Pancreas (tissue), 10 donors: ENCODE results near the gene PLD6. TPM values are rescaled to one million over a fixed set of nuclear protein-coding genes. Genes with fewer than 3 reads are reported as not detected.
A peak's percentile ranks its signal among the peaks of the same experiment; 100 is the strongest.

Experiments
- ATAC-seq, 4 donors: fragments of 200-7000 bp; cut with Tn5 transposase; one replicate each; pipeline versions ENCODE4 v1.8.0 to v1.9.1; 2020; ENCODE audit warnings: mild to moderate bottlenecking in 4 of 4, moderate library complexity in 4 of 4
- DNase-seq, 6 donors: peaks; one replicate each; pipeline ENCODE4 v3.0.0-alpha.2; 2020
- FAIRE-seq: peaks from 2 replicates; lab custom pipeline; 2012; peaks lifted over from hg19 to GRCh38; lab: Jason Lieb, UNC
- H3K27ac ChIP-seq, 4 donors: fragments of 200-600 bp; sonication (generic); 1 replicate in 3 of 4; 2 replicates in 1 of 4; pipeline versions ENCODE4 v1.5.0 to v1.8.0; 2020
- H3K27me3 ChIP-seq, 4 donors: fragments of 200-600 bp; one replicate each; pipeline ENCODE4 v1.8.0; 2021
- H3K36me3 ChIP-seq, 3 donors: fragments of 200-600 bp; sonication (generic) in 1 of 3; one replicate each; pipeline versions ENCODE4 v1.5.0 to v1.8.0; 2020 to 2021
- H3K4me1 ChIP-seq, 3 donors: fragments of 200-600 bp; one replicate each; pipeline ENCODE4 v1.8.0; 2021
- H3K4me3 ChIP-seq, 4 donors: fragments of 200-600 bp; sonication (generic) in 2 of 4; one replicate each; pipeline versions ENCODE4 v1.5.0 to v1.8.0; 2020 to 2021
- H3K9me3 ChIP-seq, 4 donors: fragments of 200-600 bp; one replicate each; pipeline ENCODE4 v1.8.0; 2021
- WGBS, 2 donors: extraction: QIAGEN DNeasy Blood & Tissue Kit; methylation state at CpG; one replicate each; pipeline ENCODE4 v1.1.7; 2013; 5-methylcytosine and 5-hydroxymethylcytosine counted together
- intact Hi-C, 3 donors: fragments of 100-400 bp; cut with DNase I; formaldehyde crosslinking; loops; one replicate each; pipeline versions ENCODE4 v1.11.1 to v1.14.2; 2022
- polyA plus RNA-seq, 2 donors: library from polyadenylated mRNA; stranded (reverse); fragments of 200-250 nt; gene quantifications; one replicate each; pipeline ENCODE4 v1.2.3, GENCODE V29; 2013
- total RNA-seq, 6 donors: library from RNA; stranded (reverse); fragmentation: NEBNext Ultra II Directional in 4 of 6; extraction: Animal tissue kit (Norgen Biotek cat#: 25700) in 4 of 6; gene quantifications; one replicate each; pipeline versions ENCODE4 v1.2.1 to v1.2.4, GENCODE V29; 2021 to 2023
- TF ChIP-seq, protein P1 (sequence below), 4 donors: fragments of 200-600 bp; sonication (generic) in 3 of 4; IDR thresholded peaks; one replicate each; pipeline versions ENCODE4 v1.5.0 to v1.8.0; 2021; ENCODE audit warnings: antibody characterized with exemption in 4 of 4
- donor health status: healthy with polysubstance abuse.
- donor health status: DM: no; HTN: no; CAD: no; lungs with moderate emphysema.
- donor health status: DM: no; HTN: no; CAD: no.
- donor health status: control.
- donor health status: control.
- donor health status: Bipolar disorder and iron deficiency.
- donor health status: DM: yes; HTN: yes; CAD: no.
- donor health status: DM: no; HTN: no; CAD: no.
- donor health status: DM: no; HTN: no; CAD: no.
- donor health status: DM: yes; HTN: yes; CAD: no.

The PLD6 gene
- total and polyA plus RNA-seq, 8 donors, result 1.5 to 3.4 (median 2.4) TPM

DNA sequence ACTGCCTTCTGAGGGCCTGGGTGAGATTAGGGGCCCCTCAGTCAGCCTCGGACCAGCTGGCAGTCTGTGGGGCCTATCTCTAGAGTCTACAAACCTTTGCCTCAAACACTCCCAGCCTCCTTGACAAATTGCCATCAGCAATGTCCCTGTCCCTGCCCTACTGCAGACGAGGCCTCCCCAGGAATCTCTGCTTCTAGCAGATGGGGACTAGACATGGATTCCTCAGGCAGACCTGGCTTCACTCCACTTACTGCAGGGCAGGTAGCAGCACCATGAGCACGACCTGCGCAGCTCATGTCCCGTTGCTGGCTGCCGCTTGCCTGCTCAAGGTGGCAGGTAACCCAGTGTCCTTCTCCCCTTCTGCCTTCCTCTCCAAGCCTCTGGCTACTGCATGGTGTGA lies 49.1 kb downstream of the PLD6 start:
- TF ChIP-seq, protein P1, sequence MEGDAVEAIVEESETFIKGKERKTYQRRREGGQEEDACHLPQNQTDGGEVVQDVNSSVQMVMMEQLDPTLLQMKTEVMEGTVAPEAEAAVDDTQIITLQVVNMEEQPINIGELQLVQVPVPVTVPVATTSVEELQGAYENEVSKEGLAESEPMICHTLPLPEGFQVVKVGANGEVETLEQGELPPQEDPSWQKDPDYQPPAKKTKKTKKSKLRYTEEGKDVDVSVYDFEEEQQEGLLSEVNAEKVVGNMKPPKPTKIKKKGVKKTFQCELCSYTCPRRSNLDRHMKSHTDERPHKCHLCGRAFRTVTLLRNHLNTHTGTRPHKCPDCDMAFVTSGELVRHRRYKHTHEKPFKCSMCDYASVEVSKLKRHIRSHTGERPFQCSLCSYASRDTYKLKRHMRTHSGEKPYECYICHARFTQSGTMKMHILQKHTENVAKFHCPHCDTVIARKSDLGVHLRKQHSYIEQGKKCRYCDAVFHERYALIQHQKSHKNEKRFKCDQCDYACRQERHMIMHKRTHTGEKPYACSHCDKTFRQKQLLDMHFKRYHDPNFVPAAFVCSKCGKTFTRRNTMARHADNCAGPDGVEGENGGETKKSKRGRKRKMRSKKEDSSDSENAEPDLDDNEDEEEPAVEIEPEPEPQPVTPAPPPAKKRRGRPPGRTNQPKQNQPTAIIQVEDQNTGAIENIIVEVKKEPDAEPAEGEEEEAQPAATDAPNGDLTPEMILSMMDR (IDR thresholded peaks at IDR 0.05), result no peak
- no peak overlapping the region for H3K27ac ChIP-seq
- intact Hi-C loops, result no loop called here
- no peak overlapping the region for H3K4me3 ChIP-seq
- ATAC-seq, result no peak
- peaks cover 4 to 86% (median 38%) of the 10 kb centered on the region in 3 donors for H3K36me3 ChIP-seq
- DNase-seq, result peak in 1 of 6 donors; percentile 26
- no peak for FAIRE-seq
- no peaks in the 10 kb centered on the region for H3K27me3 ChIP-seq
- H3K4me1 ChIP-seq, result no peaks in the 10 kb centered on the region
- 92 to 94% methylated on average over 6 of the region's 6 CpGs for WGBS, 2 donors
- no peaks in the 10 kb centered on the region for H3K9me3 ChIP-seq

DNA sequence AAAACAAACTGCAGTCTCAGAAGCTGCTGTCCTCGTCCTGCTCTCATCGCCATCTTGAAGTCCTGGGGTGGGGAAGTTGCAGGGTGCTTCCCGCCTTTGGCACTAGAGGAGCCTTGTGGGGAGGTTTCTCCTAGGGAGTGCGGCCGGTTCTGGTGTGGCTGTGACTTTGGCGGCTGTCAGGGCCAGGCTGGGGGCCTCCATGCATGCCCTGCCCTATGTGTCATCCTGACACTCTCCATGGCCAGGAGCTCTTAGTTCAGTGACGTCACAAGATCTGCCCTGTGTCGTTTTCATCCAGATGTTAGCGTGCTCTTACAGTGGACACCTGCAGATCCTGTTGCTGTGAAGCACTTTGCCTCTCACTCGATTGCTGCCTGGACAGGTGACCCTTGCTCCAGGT lies 49.6 kb downstream of the PLD6 start:
- no peaks in the 10 kb centered on the region for H3K27me3 ChIP-seq
- WGBS, 2 donors, result 79 to 88% methylated on average over 10 of the region's 10 CpGs
- H3K36me3 ChIP-seq, result peaks cover 4 to 86% (median 34%) of the 10 kb centered on the region in 3 donors
- no peak for ATAC-seq
- peaks cover 0 to 2% (median 0%) of the 10 kb centered on the region in 3 donors for H3K4me1 ChIP-seq
- H3K4me3 ChIP-seq, result no peak overlapping the region
- intact Hi-C loops, result no loop called here
- H3K27ac ChIP-seq, result no peak overlapping the region
- no peaks in the 10 kb centered on the region for H3K9me3 ChIP-seq
- peak in 1 of 6 donors; percentile 31 for DNase-seq
- TF ChIP-seq, protein P1 (IDR thresholded peaks at IDR 0.05), result no peak
- no peak for FAIRE-seq

DNA sequence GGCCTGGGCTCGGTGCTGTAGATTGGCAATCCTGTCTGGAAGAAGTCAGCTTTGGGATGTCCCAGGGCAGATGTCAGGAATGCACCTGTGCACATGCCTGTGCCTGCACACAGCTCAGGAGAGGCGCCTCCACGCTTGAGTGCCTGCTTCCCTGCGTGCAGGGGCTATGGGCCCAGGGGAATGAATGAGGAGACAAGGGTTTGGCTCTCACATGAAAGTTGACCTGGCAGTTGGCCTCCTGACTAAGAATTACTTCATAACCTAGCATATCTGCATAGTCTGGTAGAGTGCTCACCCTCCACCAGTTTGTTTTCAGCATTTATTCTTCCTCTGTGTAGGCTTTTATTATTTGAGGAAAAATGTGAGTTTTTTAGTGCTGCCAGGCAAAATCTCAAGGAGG lies 50.0 kb downstream of the PLD6 start:
- TF ChIP-seq, protein P1 (IDR thresholded peaks at IDR 0.05), result no peak
- no peak overlapping the region for H3K27ac ChIP-seq
- FAIRE-seq, result no peak
- no peaks in the 10 kb centered on the region for H3K9me3 ChIP-seq
- no peak for ATAC-seq
- no peak overlapping the region for H3K4me3 ChIP-seq
- 85 to 95% methylated on average over 4 of the region's 4 CpGs for WGBS, 2 donors
- intact Hi-C loops, result no loop called here
- H3K36me3 ChIP-seq, result peaks cover 4 to 87% (median 30%) of the 10 kb centered on the region in 3 donors
- peaks cover 0 to 4% (median 0%) of the 10 kb centered on the region in 3 donors for H3K4me1 ChIP-seq
- no peak for DNase-seq
- H3K27me3 ChIP-seq, result no peaks in the 10 kb centered on the region

DNA sequence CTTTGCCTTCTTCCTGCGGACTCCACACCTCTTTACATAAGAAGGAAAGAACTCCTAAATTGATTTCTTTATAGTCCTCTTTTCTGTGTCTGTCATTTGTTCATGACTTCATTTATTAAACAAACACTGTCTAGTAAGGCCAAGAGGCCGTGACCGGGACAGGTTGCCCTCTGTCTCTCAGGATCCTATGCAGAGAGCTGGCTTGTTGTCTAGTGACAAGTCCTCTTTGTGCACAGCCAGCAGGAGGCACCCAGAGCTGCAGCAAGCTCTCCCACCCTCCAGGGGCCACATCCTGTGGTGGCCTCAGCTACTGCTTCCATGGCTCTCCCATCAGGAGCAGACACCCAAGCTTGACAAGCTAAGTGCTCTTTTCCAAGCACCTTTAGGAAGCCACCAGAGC lies 50.6 kb downstream of the PLD6 start:
- H3K36me3 ChIP-seq, result peaks cover 4 to 87% (median 29%) of the 10 kb centered on the region in 3 donors
- ATAC-seq (no peak), DNase-seq (peak in 1 of 6 donors; percentile 21), FAIRE-seq (no peak)
- H3K9me3 ChIP-seq, result no peaks in the 10 kb centered on the region
- H3K27me3 ChIP-seq, result no peaks in the 10 kb centered on the region
- intact Hi-C loops, result no loop called here
- 88 to 90% methylated on average over 3 of the region's 3 CpGs for WGBS, 2 donors
- TF ChIP-seq, protein P1 (IDR thresholded peaks at IDR 0.05), result no peak
- no peak overlapping the region for H3K27ac ChIP-seq
- peaks cover 0 to 4% (median 0%) of the 10 kb centered on the region in 3 donors for H3K4me1 ChIP-seq
- no peak overlapping the region for H3K4me3 ChIP-seq

DNA sequence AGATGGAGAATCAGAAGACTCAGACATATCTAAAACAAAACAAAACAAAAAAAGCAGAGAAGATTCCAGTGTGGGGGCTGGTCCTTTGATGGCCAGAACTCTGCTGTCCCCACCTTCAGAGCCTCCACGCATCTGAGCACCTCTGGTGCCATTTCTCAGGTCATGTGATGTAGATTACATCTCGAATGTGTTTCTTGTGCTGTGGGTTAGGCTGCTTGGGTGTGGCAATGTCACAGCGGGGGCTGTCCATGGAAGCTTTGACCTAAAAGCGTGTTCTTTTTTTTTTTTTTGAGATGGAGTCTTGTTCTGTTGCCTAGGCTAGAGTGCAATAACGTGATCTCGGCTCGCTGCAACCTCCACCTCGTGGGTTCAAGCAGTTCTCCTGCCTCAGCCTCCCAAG lies 51.2 kb downstream of the PLD6 start:
- FAIRE-seq (no peak), ATAC-seq (no peak)
- 90 to 93% methylated on average over 8 of the region's 8 CpGs for WGBS, 2 donors

More for the DNA sequence above, 51.2 kb downstream of the PLD6 start:
- intact Hi-C loops, result no loop called here
- H3K27me3 ChIP-seq, result no peaks in the 10 kb centered on the region
- H3K27ac ChIP-seq, result no peak overlapping the region
- TF ChIP-seq, protein P1 (IDR thresholded peaks at IDR 0.05), result no peak
- H3K4me1 ChIP-seq, result peaks cover 0 to 4% (median 0%) of the 10 kb centered on the region in 3 donors
- H3K4me3 ChIP-seq, result no peak overlapping the region
- H3K36me3 ChIP-seq, result peaks cover 4 to 86% (median 29%) of the 10 kb centered on the region in 3 donors
- H3K9me3 ChIP-seq, result no peaks in the 10 kb centered on the region
- peak in 1 of 6 donors; percentile 6 for DNase-seq
